PC-3 (cell line): ENCODE results near the gene LBR. TPM values are rescaled to one million over a fixed set of nuclear protein-coding genes. Genes with fewer than 3 reads are reported as not detected.

Source experiments
- ATAC-seq: fragments of 200-7000 bp; cut with Tn5 transposase; 2 replicates; pipeline ENCODE4 v1.9.1; 2020; ENCODE audit warnings: mild to moderate bottlenecking, moderate library complexity
- BruUV-seq: library from RNA; stranded (reverse); fragments of 400-500 nt; replicated peaks from 2 replicates; lab custom pipeline; 2021; lab: Mats Ljungman, UMichigan
- CTCF ChIA-PET: fragments of 300-600 bp; sonication (Branson Sonifier 250); formaldehyde crosslinking; loops from one replicate; lab custom pipeline; 2022; ENCODE audit warnings: antibody characterized with exemption; lab: Charles Lee
- POLR2A ChIA-PET: fragments of 300-600 bp; sonication (Branson Sonifier 250); formaldehyde crosslinking; loops from one replicate; lab custom pipeline; 2022; ENCODE audit warnings: antibody characterized with exemption; ENCODE audit not compliant: unreplicated experiment; lab: Charles Lee
- DNase-seq: peaks from one replicate; pipeline ENCODE4 v3.0.0-alpha.2; 2015
- H2AFZ ChIP-seq: fragments of 300-600 bp; sonication (generic); 2 replicates; pipeline ENCODE4 v1.6.0; 2016; ENCODE audit warnings: antibody characterized with exemption, low read length
- H3F3A ChIP-seq: fragments of 300-600 bp; sonication (generic); one replicate; pipeline ENCODE4 v1.6.0; 2017; ENCODE audit warnings: antibody characterized with exemption, low read length, control low read depth, mild to moderate bottlenecking; ENCODE audit not compliant: unreplicated experiment
- H3K27ac ChIP-seq: fragments of 300-600 bp; sonication (generic); 2 replicates; pipeline ENCODE4 v1.5.1; 2016; ENCODE audit warnings: mild to moderate bottlenecking, low read length
- H3K27me3 ChIP-seq: fragments of 300-600 bp; sonication (generic); 2 replicates; pipeline ENCODE4 v1.6.1; 2016; ENCODE audit warnings: low read length, mixed read lengths
- H3K36me3 ChIP-seq: fragments of 300-600 bp; sonication (generic); 2 replicates; pipeline ENCODE4 v1.6.1; 2016; ENCODE audit warnings: low read depth, mixed run types, low read length, mixed read lengths
- H3K4me1 ChIP-seq: fragments of 300-600 bp; sonication (generic); 2 replicates; pipeline ENCODE4 v1.5.1; 2016; ENCODE audit warnings: low read length; ENCODE audit not compliant: insufficient read depth
- H3K4me2 ChIP-seq: fragments of 300-600 bp; sonication (generic); 2 replicates; pipeline ENCODE4 v1.6.0; 2016; ENCODE audit warnings: low read length
- H3K4me3 ChIP-seq: fragments of 300-600 bp; sonication (generic); 2 replicates; pipeline ENCODE4 v1.5.1; 2016; ENCODE audit warnings: mild to moderate bottlenecking, low read length, mixed read lengths
- H3K79me2 ChIP-seq: fragments of 300-600 bp; sonication (generic); 2 replicates; pipeline ENCODE4 v1.6.1; 2017; ENCODE audit warnings: low read length, mixed read lengths
- H3K9ac ChIP-seq: fragments of 300-600 bp; sonication (generic); 2 replicates; pipeline ENCODE4 v1.6.0; 2016; ENCODE audit warnings: mild to moderate bottlenecking, low read length
- H3K9me2 ChIP-seq: fragments of 300-600 bp; sonication (generic); replicated peaks from 2 replicates; pipeline ENCODE4 v1.6.1; 2016; ENCODE audit warnings: mixed run types, low read length, mixed read lengths
- H3K9me3 ChIP-seq: fragments of 300-600 bp; sonication (generic); 2 replicates; pipeline ENCODE4 v1.6.1; 2016; ENCODE audit warnings: low read length, mixed read lengths
- H4K20me1 ChIP-seq: fragments of 300-600 bp; sonication (generic); 2 replicates; pipeline ENCODE4 v1.6.1; 2016; ENCODE audit warnings: low read length, mixed read lengths
- CTCF ChIP-seq: fragments of 300-600 bp; sonication (generic); conservative IDR thresholded peaks from 2 replicates; pipeline ENCODE4 v1.5.1; 2017; ENCODE audit warnings: antibody characterized with exemption, low read depth, mild to moderate bottlenecking, low read length
- EZH2 ChIP-seq: fragments of 300-600 bp; sonication (generic); IDR thresholded peaks from one replicate; pipeline ENCODE4 v1.6.1; 2017; ENCODE audit warnings: antibody characterized with exemption, mild to moderate bottlenecking, low read length; ENCODE audit not compliant: unreplicated experiment
- EZH2phosphoT487 ChIP-seq: fragments of 300-600 bp; sonication (generic); IDR thresholded peaks from 2 replicates; pipeline ENCODE4 v1.6.1; 2018; ENCODE audit warnings: mild to moderate bottlenecking, antibody characterized with exemption, low read length, borderline replicate concordance
- intact Hi-C: fragments of 100-400 bp; cut with micrococcal nuclease; formaldehyde crosslinking; loops from 2 replicates; pipeline ENCODE4 v1.9.0; 2023
- total RNA-seq: library from RNA; depleted of rRNA; stranded (reverse); fragments of >200 nt; gene quantifications from 2 replicates; pipeline ENCODE4 v1.2.3, GENCODE V29; 2014

Gene LBR
- total RNA-seq, 1 experiment from 2014 or later, result 35.1 TPM

DNA sequence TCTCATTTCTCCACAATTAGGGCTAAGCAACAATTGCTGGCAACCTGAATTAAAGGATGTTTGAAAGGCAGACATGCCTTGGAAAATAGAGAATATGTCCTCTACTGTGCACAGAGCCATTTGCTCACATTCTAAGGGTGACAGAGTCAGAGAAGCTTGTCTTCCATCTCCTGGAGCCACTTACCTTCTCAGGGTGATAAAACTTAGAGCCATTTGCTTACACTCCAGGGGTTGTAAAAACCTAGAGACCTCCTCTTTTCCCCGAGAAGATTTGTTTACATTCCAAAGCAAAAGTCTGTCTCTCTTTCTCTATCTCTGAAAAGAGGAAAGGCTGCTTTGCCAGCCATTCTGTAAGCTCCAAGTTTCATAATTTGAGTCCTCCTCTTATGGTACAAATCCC lies 61.3 kb downstream of the LBR start:
- no peak overlapping the region for H3K9ac ChIP-seq
- DNase-seq, result no peak
- no peak overlapping the region for H3K27ac ChIP-seq
- ATAC-seq, result no peak
- no peaks in the 10 kb centered on the region for H3K9me2 ChIP-seq
- H3K36me3 ChIP-seq, result no peaks in the 10 kb centered on the region
- no peak overlapping the region for H2AFZ ChIP-seq
- no peaks in the 10 kb centered on the region for H3F3A ChIP-seq
- TF ChIP-seq EZH2phosphoT487, result no peak
- TF ChIP-seq CTCF, result no peak
- no peak for TF ChIP-seq EZH2
- CTCF ChIA-PET, result interaction anchor here (0.6 kb wide), 1 partner anchor 16 kb away, joined by 4 read pairs; no protein-coding TSS in a partner anchor
- H3K4me2 ChIP-seq, result no peak overlapping the region
- intact Hi-C loops, result no loop called here
- H4K20me1 ChIP-seq, result no peaks in the 10 kb centered on the region
- H3K4me3 ChIP-seq, result no peak overlapping the region
- peaks cover 5% of the 10 kb centered on the region for H3K4me1 ChIP-seq
- no peaks in the 10 kb centered on the region for H3K9me3 ChIP-seq
- no peaks in the 10 kb centered on the region for H3K27me3 ChIP-seq
- no peaks in the 10 kb centered on the region for H3K79me2 ChIP-seq
- no TSS peak for BruUV-seq
- POLR2A ChIA-PET, result no interaction called here

GRCh38 chr1:225366018-225366417 lies 61.8 kb downstream of the LBR start:
- no peaks in the 10 kb centered on the region for H3K27me3 ChIP-seq
- BruUV-seq, result no TSS peak
- H3K27ac ChIP-seq, result no peak overlapping the region
- no peak for TF ChIP-seq EZH2
- TF ChIP-seq CTCF, result no peak
- TF ChIP-seq EZH2phosphoT487, result no peak
- H3K4me3 ChIP-seq, result no peak overlapping the region
- no peaks in the 10 kb centered on the region for H3K79me2 ChIP-seq
- H3F3A ChIP-seq, result no peaks in the 10 kb centered on the region
- CTCF ChIA-PET, result interaction anchor here (0.6 kb wide), 1 partner anchor 17 kb away, joined by 4 read pairs; no protein-coding TSS in a partner anchor
- H3K4me1 ChIP-seq, result peaks cover 9% of the 10 kb centered on the region
- no peak overlapping the region for H2AFZ ChIP-seq
- H3K9me2 ChIP-seq, result no peaks in the 10 kb centered on the region
- no peak for ATAC-seq
- no peak overlapping the region for H3K4me2 ChIP-seq
- DNase-seq, result no peak
- no peaks in the 10 kb centered on the region for H4K20me1 ChIP-seq
- no peak overlapping the region for H3K9ac ChIP-seq
- no peaks in the 10 kb centered on the region for H3K9me3 ChIP-seq
- no peaks in the 10 kb centered on the region for H3K36me3 ChIP-seq
- intact Hi-C loops, result no loop called here
- POLR2A ChIA-PET, result no interaction called here

DNA sequence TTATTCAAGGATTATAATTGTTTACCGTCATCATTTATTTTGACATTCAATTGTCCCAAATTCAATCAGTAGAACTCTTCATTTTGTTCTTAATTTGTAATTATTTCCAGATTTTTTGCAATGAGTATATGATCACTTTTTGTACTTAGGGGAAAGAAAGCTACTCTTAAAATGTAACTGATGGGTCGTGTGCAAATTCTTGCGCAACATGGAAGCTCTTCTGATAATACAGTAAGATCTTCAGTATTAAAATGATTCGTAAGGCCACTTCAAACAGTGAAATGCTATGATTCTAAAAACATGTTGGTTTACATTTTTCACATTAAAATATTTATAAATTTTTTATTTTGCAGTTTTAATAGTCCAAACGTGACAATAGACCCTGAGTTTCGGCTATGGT lies 63.4 kb downstream of the LBR start:
- H2AFZ ChIP-seq, result no peak overlapping the region
- H3K4me1 ChIP-seq, result peaks cover 15% of the 10 kb centered on the region
- ChIA-PET POLR2A (no interaction called here), CTCF (no interaction called here)
- intact Hi-C loops, result no loop called here
- no peaks in the 10 kb centered on the region for H3F3A ChIP-seq
- TF ChIP-seq EZH2phosphoT487 (no peak), CTCF (no peak), EZH2 (no peak)
- H4K20me1 ChIP-seq, result no peaks in the 10 kb centered on the region
- H3K9ac ChIP-seq, result no peak overlapping the region
- no peaks in the 10 kb centered on the region for H3K9me2 ChIP-seq
- H3K4me2 ChIP-seq, result no peak overlapping the region
- no peaks in the 10 kb centered on the region for H3K27me3 ChIP-seq
- H3K9me3 ChIP-seq, result no peaks in the 10 kb centered on the region
- H3K36me3 ChIP-seq, result no peaks in the 10 kb centered on the region
- BruUV-seq, result no TSS peak
- H3K4me3 ChIP-seq, result no peak overlapping the region
- no peak overlapping the region for H3K27ac ChIP-seq
- ATAC-seq (no peak), DNase-seq (no peak)
- H3K79me2 ChIP-seq, result no peaks in the 10 kb centered on the region
